ENCODE results near the gene PODN. TPM values are rescaled to one million over a fixed set of nuclear protein-coding genes. Genes with fewer than 3 reads are reported as not detected.

PODN gene
- total RNA-seq, 1 donor from 2014 or later = 245 TPM

DNA sequence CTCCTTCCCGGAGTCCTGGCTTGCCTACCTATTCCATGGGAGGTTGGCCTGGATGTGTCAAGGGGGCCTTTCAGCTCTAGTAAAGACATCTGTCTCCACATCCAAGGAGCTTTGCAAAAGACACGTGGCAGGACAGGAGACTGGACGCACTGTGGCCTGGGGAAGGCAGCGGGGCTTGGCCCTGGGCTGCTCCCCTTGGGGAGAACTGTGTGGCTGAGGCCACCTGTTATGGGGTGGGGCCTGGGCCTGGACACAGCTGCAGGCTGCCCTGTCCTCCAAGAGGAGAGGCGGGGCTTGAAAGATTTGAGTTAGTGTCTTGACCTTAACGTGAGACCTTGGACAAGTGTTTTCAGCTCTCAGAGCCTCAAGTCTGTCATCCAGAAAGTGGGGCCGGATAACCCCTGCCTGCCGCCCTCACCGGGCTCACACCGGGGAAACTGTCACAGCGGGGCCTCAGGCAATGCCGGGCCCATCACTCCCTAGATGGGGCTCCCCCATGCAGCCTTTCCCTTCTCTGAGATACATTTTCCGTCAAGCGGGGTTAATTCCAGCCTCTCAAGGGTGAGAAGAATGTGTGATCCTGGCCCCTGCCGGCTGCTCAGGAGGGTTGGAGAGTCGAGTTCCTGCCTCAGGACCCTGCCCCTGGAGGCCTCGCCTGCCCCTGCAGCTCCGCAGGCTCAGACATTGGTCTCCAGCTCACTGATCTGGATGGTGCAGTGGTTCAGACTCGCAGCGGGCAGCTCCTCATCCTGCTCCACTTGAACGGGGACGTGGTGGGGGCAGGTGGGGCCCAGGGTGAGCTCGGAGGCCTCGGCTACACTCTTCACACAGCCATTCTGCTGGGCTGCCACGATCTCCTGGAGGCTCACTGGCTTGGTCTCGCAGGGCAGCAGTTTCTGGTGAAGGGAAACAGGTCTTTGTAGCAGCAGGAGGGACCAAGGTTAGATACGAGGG is 25.6 kb downstream of the PODN start:
- H3K4me1 ChIP-seq = no peaks in the 10 kb centered on the region
- intact Hi-C loops (cut with DNase I) = no loop called here
- no peak overlapping the region for H3K27ac ChIP-seq
- H3K9me3 ChIP-seq = no peaks in the 10 kb centered on the region
- TF ChIP-seq, protein P1, sequence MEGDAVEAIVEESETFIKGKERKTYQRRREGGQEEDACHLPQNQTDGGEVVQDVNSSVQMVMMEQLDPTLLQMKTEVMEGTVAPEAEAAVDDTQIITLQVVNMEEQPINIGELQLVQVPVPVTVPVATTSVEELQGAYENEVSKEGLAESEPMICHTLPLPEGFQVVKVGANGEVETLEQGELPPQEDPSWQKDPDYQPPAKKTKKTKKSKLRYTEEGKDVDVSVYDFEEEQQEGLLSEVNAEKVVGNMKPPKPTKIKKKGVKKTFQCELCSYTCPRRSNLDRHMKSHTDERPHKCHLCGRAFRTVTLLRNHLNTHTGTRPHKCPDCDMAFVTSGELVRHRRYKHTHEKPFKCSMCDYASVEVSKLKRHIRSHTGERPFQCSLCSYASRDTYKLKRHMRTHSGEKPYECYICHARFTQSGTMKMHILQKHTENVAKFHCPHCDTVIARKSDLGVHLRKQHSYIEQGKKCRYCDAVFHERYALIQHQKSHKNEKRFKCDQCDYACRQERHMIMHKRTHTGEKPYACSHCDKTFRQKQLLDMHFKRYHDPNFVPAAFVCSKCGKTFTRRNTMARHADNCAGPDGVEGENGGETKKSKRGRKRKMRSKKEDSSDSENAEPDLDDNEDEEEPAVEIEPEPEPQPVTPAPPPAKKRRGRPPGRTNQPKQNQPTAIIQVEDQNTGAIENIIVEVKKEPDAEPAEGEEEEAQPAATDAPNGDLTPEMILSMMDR (IDR thresholded peaks at IDR 0.05) = no peak
- H3K4me3 ChIP-seq = no peak overlapping the region
- H3K36me3 ChIP-seq = no peaks in the 10 kb centered on the region
- no peak for DNase-seq (ENCODE audit: low spot score in 2 of 2)
- no peaks in the 10 kb centered on the region for H3K27me3 ChIP-seq

DNA sequence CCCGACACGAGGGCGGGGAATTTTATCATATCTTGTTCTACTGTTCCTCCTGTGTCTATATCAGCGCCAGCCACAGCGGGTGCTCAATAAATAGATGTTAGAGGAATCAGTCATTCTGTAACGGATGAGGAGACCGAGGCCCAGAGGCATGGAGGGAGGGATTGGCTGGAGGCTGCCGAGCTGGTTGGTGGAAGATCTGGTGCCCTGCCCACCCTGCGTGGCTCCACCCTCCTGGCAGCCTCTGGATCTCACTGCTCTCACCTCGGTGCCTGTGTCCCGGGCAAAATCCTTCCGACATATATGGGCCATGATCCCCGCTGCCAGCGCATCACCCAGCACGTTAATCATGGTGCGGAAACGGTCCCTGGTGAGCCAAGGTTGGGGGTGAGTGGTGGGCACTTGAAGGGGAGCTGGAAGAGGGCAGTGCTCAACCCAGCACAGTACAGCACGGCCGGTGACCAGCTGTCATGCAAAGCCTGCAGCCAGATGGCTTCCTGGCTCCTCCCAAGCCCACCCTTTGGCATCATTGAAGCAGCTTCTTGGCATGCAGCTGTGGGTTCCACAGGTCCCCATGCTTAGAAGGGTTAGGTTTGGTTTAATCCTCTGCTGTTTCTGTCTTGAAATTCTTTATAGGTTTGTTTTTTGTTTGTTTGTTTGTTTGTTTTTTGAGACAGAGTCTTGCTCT is 26.7 kb downstream of the PODN start:
- Histone ChIP-seq H3K4me3 (no peak overlapping the region), H3K36me3 (no peaks in the 10 kb centered on the region), H3K27me3 (no peaks in the 10 kb centered on the region), H3K27ac (no peak overlapping the region), H3K4me1 (no peaks in the 10 kb centered on the region), H3K9me3 (no peaks in the 10 kb centered on the region)
- intact Hi-C loops (cut with DNase I) = no loop called here
- no peak for DNase-seq (ENCODE audit: low spot score in 2 of 2)
- TF ChIP-seq, protein P1 (IDR thresholded peaks at IDR 0.05) = no peak

DNA sequence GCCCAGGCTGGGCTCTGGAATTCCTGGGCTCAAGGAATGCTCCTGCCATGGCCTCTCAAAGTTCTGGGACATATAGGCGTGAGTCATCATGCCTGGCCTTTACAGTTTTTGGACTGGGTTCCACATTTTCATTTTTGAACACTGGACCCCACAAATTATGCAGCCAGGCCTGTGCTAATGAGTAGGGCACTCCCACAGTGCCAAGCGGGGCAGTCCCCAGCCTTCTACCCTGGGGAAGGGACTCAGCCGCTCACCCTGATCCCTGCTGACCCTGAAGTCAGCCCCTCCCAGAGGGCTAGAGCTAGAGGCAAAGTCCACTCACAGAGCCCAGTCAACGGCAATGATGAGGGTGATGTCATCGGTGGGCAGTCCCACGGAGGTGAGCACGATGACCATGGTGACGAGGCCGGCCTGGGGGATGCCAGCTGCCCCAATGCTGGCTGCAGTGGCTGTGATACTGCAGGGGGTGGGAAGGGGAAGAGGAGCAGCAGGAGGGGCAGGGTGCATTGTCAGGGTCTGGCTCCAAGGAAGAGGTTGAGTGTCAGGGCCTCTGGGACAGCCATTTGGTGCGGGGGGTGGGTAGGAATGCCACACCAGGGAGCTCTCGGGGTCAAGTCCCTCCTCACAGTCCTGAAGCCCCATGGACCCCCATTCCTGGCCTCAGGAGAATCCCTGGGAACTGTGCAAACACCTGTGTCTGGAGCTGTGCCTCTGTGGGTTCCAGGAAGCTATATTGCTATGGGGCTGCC is 27.6 kb downstream of the PODN start:
- Histone ChIP-seq H3K27me3 (no peaks in the 10 kb centered on the region), H3K36me3 (no peaks in the 10 kb centered on the region), H3K27ac (no peak overlapping the region), H3K9me3 (no peaks in the 10 kb centered on the region), H3K4me3 (no peak overlapping the region), H3K4me1 (no peaks in the 10 kb centered on the region)
- TF ChIP-seq, protein P1 (IDR thresholded peaks at IDR 0.05) = no peak
- DNase-seq (ENCODE audit: low spot score in 2 of 2) = no peak
- intact Hi-C loops (cut with DNase I) = no loop called here

DNA sequence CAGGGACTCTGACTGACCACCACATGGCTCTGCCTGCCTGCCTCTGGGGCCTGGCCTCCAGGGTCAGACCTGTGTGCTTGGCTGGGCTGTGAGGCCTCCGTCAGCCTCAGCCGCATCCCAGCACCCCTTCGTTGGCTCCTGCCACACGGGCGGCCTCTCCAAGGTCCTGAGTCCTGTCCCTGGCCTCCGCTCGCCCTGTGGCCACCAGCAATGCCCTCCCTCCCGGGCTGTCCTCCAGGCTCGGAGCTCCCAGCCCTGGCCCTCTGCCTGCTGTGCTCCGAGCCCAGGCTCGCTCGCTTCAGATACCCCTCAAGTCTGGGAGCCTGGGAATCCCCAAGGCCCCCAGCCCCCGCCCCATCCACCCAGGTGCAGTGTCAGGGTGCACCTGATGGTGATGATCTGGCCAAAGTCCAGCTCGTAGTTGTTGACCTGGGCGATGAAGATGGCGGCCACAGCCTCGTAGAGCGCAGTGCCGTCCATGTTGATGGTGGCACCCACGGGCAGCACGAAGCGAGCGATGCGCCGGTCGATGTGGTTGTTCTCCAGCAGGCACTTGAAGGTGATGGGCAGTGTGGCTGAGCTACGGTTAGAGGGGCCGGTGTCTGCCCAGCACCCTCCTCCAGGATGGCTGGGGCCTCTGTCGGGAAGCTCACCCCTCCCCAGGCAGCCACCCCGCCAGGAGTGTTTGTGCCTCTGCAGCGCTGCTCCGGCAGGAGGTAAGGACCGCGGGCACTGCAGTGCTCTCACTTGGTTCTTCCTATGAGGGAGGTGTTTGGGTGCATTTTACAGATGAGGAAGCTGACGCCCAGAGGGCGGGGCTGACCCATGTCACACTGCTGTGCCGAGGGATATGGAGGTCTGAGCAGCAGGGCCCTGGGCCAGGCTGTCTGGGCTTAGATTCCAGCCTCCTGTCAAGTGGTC is 28.5 kb downstream of the PODN start:
- intact Hi-C loops (cut with DNase I) = no loop called here
- Histone ChIP-seq H3K4me3 (no peak overlapping the region), H3K36me3 (no peaks in the 10 kb centered on the region), H3K9me3 (no peaks in the 10 kb centered on the region), H3K4me1 (no peaks in the 10 kb centered on the region), H3K27me3 (no peaks in the 10 kb centered on the region), H3K27ac (no peak overlapping the region)
- DNase-seq (ENCODE audit: low spot score in 2 of 2) = no peak
- TF ChIP-seq, protein P1 (IDR thresholded peaks at IDR 0.05) = no peak

All from ascending aorta (tissue), 2 donors.